Mesendoderm (in vitro differentiated cells): ENCODE data around the gene TBC1D3B.

Experiments used
- DNase-seq: peaks from one replicate; pipeline ENCODE4 v3.0.0; 2013
- H2AK5ac ChIP-seq: 2 replicates; pipeline ENCODE4 v1.6.1; 2013; ENCODE audit warnings: low read length, inconsistent platforms
- H2BK120ac ChIP-seq: 2 replicates; pipeline ENCODE4 v1.6.1; 2013; ENCODE audit warnings: low read depth, mild to moderate bottlenecking, low read length, moderate library complexity, mixed read lengths
- H2BK15ac ChIP-seq: replicated peaks from 2 replicates; pipeline ENCODE4 v1.6.1; 2013; ENCODE audit warnings: low read depth, mild to moderate bottlenecking, moderate library complexity
- H2BK5ac ChIP-seq: 2 replicates; pipeline ENCODE4 v1.6.1; 2013; ENCODE audit warnings: low read length, inconsistent platforms
- H3K18ac ChIP-seq: 2 replicates; pipeline ENCODE4 v1.6.1; 2013; ENCODE audit warnings: mild to moderate bottlenecking, low read length, mixed read lengths
- H3K23ac ChIP-seq: one replicate; pipeline ENCODE4 v1.6.1; 2013; ENCODE audit warnings: low read length
- H3K27ac ChIP-seq: 2 replicates; pipeline ENCODE4 v1.5.1; 2013; ENCODE audit warnings: low read depth, mild to moderate bottlenecking, inconsistent platforms, low read length, moderate library complexity
- H3K27me3 ChIP-seq: 2 replicates; pipeline ENCODE4 v1.6.1; 2013; ENCODE audit warnings: low read length, control low read depth, mild to moderate bottlenecking, inconsistent platforms; ENCODE audit not compliant: insufficient read depth, poor library complexity
- H3K36me3 ChIP-seq: 2 replicates; pipeline ENCODE4 v1.6.1; 2013; ENCODE audit warnings: low read length, inconsistent platforms; ENCODE audit not compliant: control insufficient read depth, insufficient read depth
- H3K4ac ChIP-seq: one replicate; pipeline ENCODE4 v1.6.1; 2013; ENCODE audit warnings: low read depth, mild to moderate bottlenecking, low read length, moderate library complexity
- H3K4me1 ChIP-seq: 2 replicates; pipeline ENCODE4 v1.6.1; 2013; ENCODE audit warnings: low read depth, low read length, inconsistent platforms; ENCODE audit not compliant: control insufficient read depth
- H3K4me2 ChIP-seq: 2 replicates; pipeline ENCODE4 v1.6.1; 2013; ENCODE audit warnings: low read length
- H3K4me3 ChIP-seq: 2 replicates; pipeline ENCODE4 v1.5.1; 2013; ENCODE audit warnings: mild to moderate bottlenecking, low read length
- H3K56ac ChIP-seq: one replicate; pipeline ENCODE4 v1.6.1; 2013; ENCODE audit warnings: low read length
- H3K79me1 ChIP-seq: 2 replicates; pipeline ENCODE4 v1.6.1; 2013; ENCODE audit warnings: low read length, inconsistent platforms
- H3K79me2 ChIP-seq: 2 replicates; pipeline ENCODE4 v1.6.1; 2013; ENCODE audit warnings: mild to moderate bottlenecking, low read length; ENCODE audit not compliant: control insufficient read depth, insufficient read depth
- H3K9ac ChIP-seq: 2 replicates; pipeline ENCODE4 v1.6.1; 2013; ENCODE audit warnings: low read length, inconsistent platforms
- H4K5ac ChIP-seq: one replicate; pipeline ENCODE4 v1.6.1; 2013; ENCODE audit warnings: low read length
- H4K8ac ChIP-seq: one replicate; pipeline ENCODE4 v1.6.1; 2013; ENCODE audit warnings: low read depth, mild to moderate bottlenecking, control low read depth, low read length, moderate library complexity
- WGBS: extraction: QIAGEN DNeasy Blood & Tissue Kit; methylation state at CpG from one replicate; pipeline ENCODE4 v1.1.7; 2013; ENCODE audit warnings: low lambda C conversion rate, missing lambda C conversion rate; ENCODE audit not compliant: insufficient coverage; ENCODE audit errors: extremely low coverage; 5-methylcytosine and 5-hydroxymethylcytosine counted together

TBC1D3B gene

DNA sequence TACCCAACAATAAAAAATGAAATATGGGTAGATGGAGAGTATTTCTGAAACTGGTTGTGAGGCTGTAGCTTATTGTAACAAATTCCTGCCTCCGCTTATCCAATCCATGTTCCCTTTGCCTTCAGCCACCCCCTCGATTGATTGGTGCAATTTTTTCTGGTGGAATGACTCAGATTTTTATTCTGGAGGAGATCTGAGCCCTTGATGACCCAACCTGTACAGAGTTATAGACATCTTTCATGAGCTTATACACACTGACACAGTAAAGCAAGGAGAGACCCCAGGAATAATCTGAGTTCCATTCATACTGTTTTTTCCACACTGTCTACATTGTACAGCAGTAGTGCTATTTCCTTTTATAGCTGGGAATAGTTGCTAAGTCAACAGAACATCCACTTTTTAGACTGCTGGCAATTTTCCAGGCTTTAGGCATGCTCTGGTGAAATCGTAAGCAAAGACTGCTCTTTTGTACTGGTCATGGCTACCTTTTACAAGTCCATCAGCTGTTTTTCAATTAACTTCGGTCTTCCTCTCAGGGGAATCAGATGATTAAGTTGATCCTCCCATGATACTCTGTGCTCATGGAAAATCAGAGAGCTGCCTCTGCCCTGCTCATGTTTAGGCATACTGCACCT is 42.7 kb downstream of the TBC1D3B start:
- no peak overlapping the region for H4K8ac ChIP-seq

DNA sequence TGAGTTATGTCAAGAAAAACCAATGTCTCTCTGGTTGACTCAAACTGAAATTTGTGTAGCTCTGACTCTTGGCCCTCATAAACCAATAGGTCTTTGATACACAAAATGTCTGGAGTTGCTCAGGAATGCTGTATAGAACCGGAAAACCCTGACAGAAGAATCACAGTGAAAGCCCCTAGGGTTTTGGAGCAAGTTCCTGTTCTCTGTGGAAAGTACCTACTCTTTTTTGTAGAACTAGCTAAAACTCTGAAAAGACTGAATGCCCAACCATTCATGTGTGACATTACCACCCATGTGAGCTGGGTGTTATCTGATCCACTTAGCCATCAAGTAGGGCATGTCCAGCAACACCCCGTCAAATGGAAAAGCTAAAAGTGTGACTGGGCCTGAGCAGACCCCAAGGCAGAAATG is 44.0 kb downstream of the TBC1D3B start:
- Histone ChIP-seq H3K4ac (no peak overlapping the region), H3K4me3 (no peak overlapping the region), H2BK15ac (no peak overlapping the region), H3K4me2 (no peak overlapping the region), H3K4me1 (no peaks in the 10 kb centered on the region), H2BK120ac (no peak overlapping the region), H3K27ac (no peak overlapping the region), H3K79me2 (no peaks in the 10 kb centered on the region), H2AK5ac (no peak overlapping the region), H3K23ac (no peak overlapping the region), H3K56ac (no peak overlapping the region), H4K8ac (no peak overlapping the region), H3K36me3 (no peaks in the 10 kb centered on the region), H3K79me1 (no peaks in the 10 kb centered on the region), H4K5ac (no peak overlapping the region), H2BK5ac (no peak overlapping the region), H3K27me3 (no peaks in the 10 kb centered on the region), H3K18ac (no peak overlapping the region), H3K9ac (no peak overlapping the region)
- no CpG with 5 or more reads among the region's 2 CpGs for WGBS
- no peak for DNase-seq

More for the DNA sequence above, 42.7 kb downstream of the TBC1D3B start:
- no peak overlapping the region for H2BK5ac ChIP-seq
- H3K9ac ChIP-seq = no peak overlapping the region
- H3K79me2 ChIP-seq = no peaks in the 10 kb centered on the region
- no peak for DNase-seq
- no peak overlapping the region for H3K56ac ChIP-seq
- no peaks in the 10 kb centered on the region for H3K36me3 ChIP-seq
- no peak overlapping the region for H4K5ac ChIP-seq
- no peak overlapping the region for H2BK15ac ChIP-seq
- H3K27me3 ChIP-seq = no peaks in the 10 kb centered on the region
- H3K4me1 ChIP-seq = no peaks in the 10 kb centered on the region
- no peaks in the 10 kb centered on the region for H3K79me1 ChIP-seq
- WGBS = no CpG with 5 or more reads among the region's 4 CpGs
- no peak overlapping the region for H3K4ac ChIP-seq
- no peak overlapping the region for H3K23ac ChIP-seq
- no peak overlapping the region for H2AK5ac ChIP-seq
- H3K18ac ChIP-seq = no peak overlapping the region
- H3K4me3 ChIP-seq = no peak overlapping the region
- no peak overlapping the region for H3K27ac ChIP-seq
- H3K4me2 ChIP-seq = no peak overlapping the region
- H2BK120ac ChIP-seq = no peak overlapping the region

DNA sequence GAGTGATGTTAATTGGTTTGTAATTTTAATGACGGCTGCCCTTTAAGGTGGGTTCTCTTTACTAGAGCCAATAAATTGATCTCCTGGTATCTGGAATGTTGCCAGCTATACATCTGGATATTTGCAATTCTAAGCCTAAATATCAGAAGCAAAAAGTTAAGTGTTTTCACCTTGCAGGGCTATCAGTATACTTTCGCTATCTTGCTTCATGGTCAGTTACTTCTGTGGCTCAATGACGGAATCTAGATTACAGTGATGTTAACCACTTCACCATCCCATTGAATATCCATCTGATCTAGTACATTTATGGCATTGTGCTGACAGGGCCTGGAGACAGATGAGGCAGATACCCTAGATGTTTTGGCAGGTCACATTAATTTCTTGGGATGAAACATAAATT is 44.5 kb downstream of the TBC1D3B start:
- no peaks in the 10 kb centered on the region for H3K79me2 ChIP-seq
- no peaks in the 10 kb centered on the region for H3K27me3 ChIP-seq
- no peaks in the 10 kb centered on the region for H3K79me1 ChIP-seq
- WGBS = no CpG with 5 or more reads among the region's 3 CpGs
- no peak overlapping the region for H3K4me2 ChIP-seq
- H3K4me3 ChIP-seq = no peak overlapping the region
- no peaks in the 10 kb centered on the region for H3K4me1 ChIP-seq
- no peak overlapping the region for H2BK120ac ChIP-seq
- H2AK5ac ChIP-seq = no peak overlapping the region
- H4K8ac ChIP-seq = no peak overlapping the region
- H3K23ac ChIP-seq = no peak overlapping the region
- H2BK5ac ChIP-seq = no peak overlapping the region
- H3K36me3 ChIP-seq = no peaks in the 10 kb centered on the region
- no peak for DNase-seq
- H3K27ac ChIP-seq = no peak overlapping the region
- H3K56ac ChIP-seq = no peak overlapping the region
- no peak overlapping the region for H4K5ac ChIP-seq
- no peak overlapping the region for H3K18ac ChIP-seq
- no peak overlapping the region for H3K9ac ChIP-seq
- no peak overlapping the region for H3K4ac ChIP-seq
- H2BK15ac ChIP-seq = no peak overlapping the region

DNA sequence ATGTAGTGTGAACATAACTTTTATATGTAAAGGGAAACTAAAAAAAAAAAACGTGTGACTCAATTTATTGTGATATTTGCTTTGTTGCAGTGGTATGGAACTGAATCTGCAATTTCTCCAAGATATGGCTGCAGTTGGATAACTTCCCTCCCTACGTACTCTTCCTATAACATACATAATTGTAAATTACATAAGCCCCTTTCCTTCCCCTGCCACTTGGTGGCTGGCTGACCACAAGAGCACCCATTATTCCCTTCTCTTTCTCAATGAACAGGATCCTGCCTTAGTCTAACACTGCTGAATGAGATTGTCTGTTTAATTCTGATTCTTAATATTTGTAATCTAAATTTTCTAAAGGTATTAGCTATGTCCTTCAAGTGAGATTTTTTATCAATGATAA is 45.0 kb downstream of the TBC1D3B start:
- H2BK5ac ChIP-seq = no peak overlapping the region
- H3K4me3 ChIP-seq = no peak overlapping the region
- H3K4me1 ChIP-seq = no peaks in the 10 kb centered on the region
- no peak overlapping the region for H3K56ac ChIP-seq
- H3K36me3 ChIP-seq = no peaks in the 10 kb centered on the region
- H2BK15ac ChIP-seq = no peak overlapping the region
- no peaks in the 10 kb centered on the region for H3K79me1 ChIP-seq
- H3K79me2 ChIP-seq = no peaks in the 10 kb centered on the region
- H2AK5ac ChIP-seq = no peak overlapping the region
- H2BK120ac ChIP-seq = no peak overlapping the region
- DNase-seq = no peak
- H3K23ac ChIP-seq = no peak overlapping the region
- no peak overlapping the region for H3K4me2 ChIP-seq
- no peaks in the 10 kb centered on the region for H3K27me3 ChIP-seq
- no peak overlapping the region for H3K9ac ChIP-seq
- H4K5ac ChIP-seq = no peak overlapping the region
- no peak overlapping the region for H3K4ac ChIP-seq
- no CpG with 5 or more reads among the region's 2 CpGs for WGBS
- H3K27ac ChIP-seq = no peak overlapping the region
- H4K8ac ChIP-seq = no peak overlapping the region
- H3K18ac ChIP-seq = no peak overlapping the region

DNA sequence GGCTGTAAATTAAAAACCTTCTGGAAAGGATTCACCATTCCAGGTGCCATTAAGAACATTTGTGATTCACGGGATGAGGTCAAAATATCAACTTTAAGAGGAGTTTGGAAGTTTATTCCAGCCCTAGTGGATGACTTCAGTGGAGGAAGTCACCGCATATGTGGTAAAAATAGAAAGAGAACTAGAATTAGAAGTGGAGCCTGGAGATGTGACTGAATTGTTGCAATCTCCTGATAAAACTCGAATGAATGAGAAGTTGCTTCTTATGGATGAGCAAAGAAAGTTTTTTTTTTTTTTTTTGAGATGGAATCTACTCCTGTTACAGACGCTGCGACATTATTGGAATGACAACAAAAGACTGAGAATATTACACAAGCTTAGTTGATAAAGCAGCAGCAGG is 46.1 kb downstream of the TBC1D3B start:
- Histone ChIP-seq H4K5ac (no peak overlapping the region), H4K8ac (no peak overlapping the region), H3K4me1 (no peaks in the 10 kb centered on the region), H3K4me3 (no peak overlapping the region), H3K4ac (no peak overlapping the region), H3K79me2 (no peaks in the 10 kb centered on the region), H3K27ac (no peak overlapping the region), H2BK5ac (no peak overlapping the region), H3K27me3 (no peaks in the 10 kb centered on the region), H3K56ac (no peak overlapping the region), H3K79me1 (no peaks in the 10 kb centered on the region), H2BK15ac (no peak overlapping the region), H2AK5ac (no peak overlapping the region), H3K36me3 (no peaks in the 10 kb centered on the region), H2BK120ac (no peak overlapping the region), H3K9ac (no peak overlapping the region), H3K18ac (no peak overlapping the region), H3K4me2 (no peak overlapping the region), H3K23ac (no peak overlapping the region)
- no peak for DNase-seq
- WGBS = no CpG with 5 or more reads among the region's 5 CpGs

DNA sequence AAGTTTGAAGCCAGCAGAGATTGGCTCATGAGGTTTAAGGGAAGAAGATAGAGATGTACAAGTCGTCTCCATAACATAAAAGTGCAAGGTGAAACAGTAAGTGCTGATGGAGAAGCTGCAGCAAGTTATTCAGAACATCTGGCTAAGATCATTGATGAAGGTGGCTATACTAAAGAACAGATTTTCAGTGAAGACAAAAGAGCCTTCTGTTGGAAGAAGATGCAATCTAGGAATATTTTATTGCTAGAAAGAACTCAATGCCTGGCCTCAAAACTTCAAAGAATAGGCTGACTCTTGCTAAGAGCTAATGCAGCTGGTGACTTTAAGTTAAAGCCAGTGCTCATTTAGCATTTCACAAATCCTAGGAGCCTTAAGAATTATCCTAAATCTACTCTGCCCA is 46.8 kb downstream of the TBC1D3B start:
- no peak overlapping the region for H4K5ac ChIP-seq
- no peak overlapping the region for H3K4me2 ChIP-seq
- H2BK5ac ChIP-seq = no peak overlapping the region
- H2BK15ac ChIP-seq = no peak overlapping the region
- H3K27me3 ChIP-seq = no peaks in the 10 kb centered on the region
- H3K23ac ChIP-seq = no peak overlapping the region
- H3K79me1 ChIP-seq = no peaks in the 10 kb centered on the region
- no peak overlapping the region for H3K18ac ChIP-seq
- no peak overlapping the region for H3K4me3 ChIP-seq
- no peaks in the 10 kb centered on the region for H3K79me2 ChIP-seq
- H3K4ac ChIP-seq = no peak overlapping the region
- no peaks in the 10 kb centered on the region for H3K4me1 ChIP-seq
- no peak overlapping the region for H2AK5ac ChIP-seq
- no peak overlapping the region for H3K9ac ChIP-seq
- H3K56ac ChIP-seq = no peak overlapping the region
- H4K8ac ChIP-seq = no peak overlapping the region
- no peak overlapping the region for H3K27ac ChIP-seq
- DNase-seq = no peak
- H3K36me3 ChIP-seq = no peaks in the 10 kb centered on the region
- WGBS = no CpG with 5 or more reads among the region's 1 CpG
- no peak overlapping the region for H2BK120ac ChIP-seq
